Measurements from ENCODE around the gene OLFM4. TPM values are rescaled to one million over a fixed set of nuclear protein-coding genes. Genes with fewer than 3 reads are reported as not detected.

Gene OLFM4
- total and polyA plus RNA-seq, 2 donors (not counting 3 experiments of a cell fraction or from before 2014, with no cell fraction given), result not detected

- CTCF ChIA-PET, result no interaction called here
- no peak overlapping the region for H3K27ac ChIP-seq (ENCODE audit: insufficient read depth, low read depth, low read length)
- POLR2A ChIA-PET, result no interaction called here
- no peaks in the 10 kb centered on the region for H4K20me1 ChIP-seq (replicated peaks; ENCODE audit: control insufficient read depth, extremely low read depth, insufficient read depth, low read length)
- intact Hi-C loops (cut with micrococcal nuclease) (no loop called here), dilution Hi-C loops (cut with MboI; ENCODE audit: extremely low pct_ligation_motif_present, low sequenced_read_pairs) (no loop called here)
- H3K36me3 ChIP-seq (ENCODE audit: control insufficient read depth in 2 of 2, extremely low read depth in 1 of 2, insufficient read depth in 2 of 2, low read length in 2 of 2), result no peaks in the 10 kb centered on the region
- BruUV-seq (replicated peaks), result no TSS peak
- TF ChIP-seq MAX (IDR thresholded peaks at IDR 0.05; ENCODE audit: insufficient read depth, insufficient read length) (no peak), FOS (IDR thresholded peaks at IDR 0.05; ENCODE audit: borderline replicate concordance, insufficient read depth, low read length) (no peak), MYC (IDR thresholded peaks at IDR 0.05; ENCODE audit: low read depth, low read length) (no peak), JUN (IDR thresholded peaks at IDR 0.05; ENCODE audit: borderline replicate concordance, insufficient read depth, insufficient read length, low read depth) (no peak), GATA2 (IDR thresholded peaks at IDR 0.05; ENCODE audit: insufficient read depth, insufficient read length, low read depth, low read length) (no peak), CTCF (IDR thresholded peaks at IDR 0.05; ENCODE audit: extremely low read depth in 1 of 2, insufficient read depth in 1 of 2, low read depth in 1 of 2, low read length in 2 of 2) (no peak), EZH2 (IDR thresholded peaks at IDR 0.05; ENCODE audit: borderline replicate concordance, low read depth, low read length, severe bottlenecking) (no peak), POLR2AphosphoS5 (IDR thresholded peaks at IDR 0.05; ENCODE audit: insufficient read depth, low read depth, low read length) (no peak), POLR2A (IDR thresholded peaks at IDR 0.05; ENCODE audit: low read depth, low read length) (no peak)
- no peak overlapping the region for H3K9ac ChIP-seq (replicated peaks; ENCODE audit: extremely low read depth, insufficient read depth, low read length)
- no peak overlapping the region for H2AFZ ChIP-seq (ENCODE audit: low read depth, low read length)
- FAIRE-seq (no peak), DNase-seq (ENCODE audit: low read depth, low spot score) (no peak)
- no peak overlapping the region for H3K4me3 ChIP-seq (replicated peaks in 1 of 3; ENCODE audit: insufficient read depth in 1 of 3, low read depth in 1 of 3, low read length in 3 of 3)
- H3K4me1 ChIP-seq (ENCODE audit: control insufficient read depth, extremely low read depth, insufficient read depth, low read length), result no peaks in the 10 kb centered on the region
- no peaks in the 10 kb centered on the region for H3K9me1 ChIP-seq (replicated peaks; ENCODE audit: control insufficient read depth, extremely low read depth, insufficient read depth, low read length)
- H3K79me2 ChIP-seq (ENCODE audit: control insufficient read depth, insufficient read depth, low read length), result no peaks in the 10 kb centered on the region
- H3K27me3 ChIP-seq (ENCODE audit: control insufficient read depth in 2 of 2, insufficient read depth in 2 of 2, low read length in 2 of 2), result no peaks in the 10 kb centered on the region
- no peak overlapping the region for H3K4me2 ChIP-seq (ENCODE audit: insufficient read depth, low read length)
- peaks cover 4% of the 10 kb centered on the region for H3K9me3 ChIP-seq (replicated peaks; ENCODE audit: control insufficient read depth, insufficient read depth, low read length)
Observed at GRCh38 chr13:53054569-53054968, 26.0 kb downstream of the OLFM4 start.

Data from endothelial cell of umbilical vein (primary cell).